DMS153 treated with DMSO at 0.1 percent for 48 hours (cell line): ENCODE results near the gene FCGR3A.
"Not testable (repeated sequence)": the region's sequence is repeated elsewhere in the genome, so short reads cannot be mapped to it uniquely, and the experiment has no call there.

ENCODE experiments used
- DNase-seq: peaks from one replicate; lab custom pipeline; 2025; ENCODE audit not compliant: unreplicated experiment; lab: John Stamatoyannopoulos, UW

Gene FCGR3A

GRCh38 chr1:161531986-161532643 is 17.5 kb downstream of the FCGR3A start:
- DNase-seq: no peak

- DNase-seq: peak; percentile 96
Observed at GRCh38 chr1:161530671-161531641, 18.7 kb downstream of the FCGR3A start.

- DNase-seq: peak; percentile 63
Observed at GRCh38 chr1:161530158-161530557, 19.5 kb downstream of the FCGR3A start.

DNA sequence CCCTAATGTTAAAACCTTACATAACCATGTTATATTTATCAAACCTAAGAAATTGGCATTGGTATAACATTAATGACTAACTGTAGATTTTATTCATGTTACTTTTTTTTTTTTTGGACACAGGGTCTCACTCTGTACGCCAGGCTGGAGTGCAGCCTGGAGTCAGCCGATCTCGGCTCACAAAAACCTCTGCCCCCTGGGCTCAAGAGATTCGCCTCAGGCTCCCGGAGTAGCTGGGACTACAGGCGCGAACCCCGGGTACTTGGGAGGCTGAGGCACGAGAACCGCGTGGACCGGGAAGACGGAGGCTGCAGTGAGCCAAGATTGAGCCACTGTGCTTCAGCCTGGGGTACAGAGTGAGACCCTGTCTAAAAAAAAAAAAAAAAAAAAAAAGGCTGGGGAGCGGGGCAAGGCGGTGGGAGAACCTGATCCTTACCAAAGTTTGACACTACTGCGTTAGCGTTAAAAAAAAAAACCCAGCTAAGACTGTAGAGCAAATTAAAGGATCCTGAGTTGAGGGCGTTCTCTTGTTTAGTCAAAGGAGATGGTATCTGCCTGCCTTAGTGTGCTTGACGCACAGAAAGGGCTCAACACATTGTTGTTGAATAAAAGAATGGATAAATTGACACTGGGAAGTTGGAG is 20.0 kb downstream of the FCGR3A start:
- not testable (repeated sequence) for DNase-seq

GRCh38 chr1:161528550-161528949 is 21.1 kb downstream of the FCGR3A start:
- DNase-seq: not testable (repeated sequence)

- not testable (repeated sequence) for DNase-seq
Observed at GRCh38 chr1:161525918-161526317, 23.7 kb downstream of the FCGR3A start.

- not testable (repeated sequence) for DNase-seq
Observed at GRCh38 chr1:161525321-161525720, 24.3 kb downstream of the FCGR3A start.

DNA sequence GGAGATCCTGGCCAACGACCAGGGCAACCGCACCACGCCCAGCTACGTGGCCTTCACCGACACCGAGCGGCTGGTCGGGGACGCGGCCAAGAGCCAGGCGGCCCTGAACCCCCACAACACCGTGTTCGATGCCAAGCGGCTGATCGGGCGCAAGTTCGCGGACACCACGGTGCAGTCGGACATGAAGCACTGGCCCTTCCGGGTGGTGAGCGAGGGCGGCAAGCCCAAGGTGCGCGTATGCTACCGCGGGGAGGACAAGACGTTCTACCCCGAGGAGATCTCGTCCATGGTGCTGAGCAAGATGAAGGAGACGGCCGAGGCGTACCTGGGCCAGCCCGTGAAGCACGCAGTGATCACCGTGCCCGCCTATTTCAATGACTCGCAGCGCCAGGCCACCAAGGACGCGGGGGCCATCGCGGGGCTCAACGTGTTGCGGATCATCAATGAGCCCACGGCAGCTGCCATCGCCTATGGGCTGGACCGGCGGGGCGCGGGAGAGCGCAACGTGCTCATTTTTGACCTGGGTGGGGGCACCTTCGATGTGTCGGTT is 24.8 kb downstream of the FCGR3A start:
- not testable (repeated sequence) for DNase-seq

- peak; percentile 69 for DNase-seq
Observed at GRCh38 chr1:161523817-161524741, 25.5 kb downstream of the FCGR3A start, which contains the start of gene HSPA6. Gene HSPA6, plus strand, starts transcription at chr1:161524540. Its CDS starts 119 bp downstream, at chr1:161524659.

DNA sequence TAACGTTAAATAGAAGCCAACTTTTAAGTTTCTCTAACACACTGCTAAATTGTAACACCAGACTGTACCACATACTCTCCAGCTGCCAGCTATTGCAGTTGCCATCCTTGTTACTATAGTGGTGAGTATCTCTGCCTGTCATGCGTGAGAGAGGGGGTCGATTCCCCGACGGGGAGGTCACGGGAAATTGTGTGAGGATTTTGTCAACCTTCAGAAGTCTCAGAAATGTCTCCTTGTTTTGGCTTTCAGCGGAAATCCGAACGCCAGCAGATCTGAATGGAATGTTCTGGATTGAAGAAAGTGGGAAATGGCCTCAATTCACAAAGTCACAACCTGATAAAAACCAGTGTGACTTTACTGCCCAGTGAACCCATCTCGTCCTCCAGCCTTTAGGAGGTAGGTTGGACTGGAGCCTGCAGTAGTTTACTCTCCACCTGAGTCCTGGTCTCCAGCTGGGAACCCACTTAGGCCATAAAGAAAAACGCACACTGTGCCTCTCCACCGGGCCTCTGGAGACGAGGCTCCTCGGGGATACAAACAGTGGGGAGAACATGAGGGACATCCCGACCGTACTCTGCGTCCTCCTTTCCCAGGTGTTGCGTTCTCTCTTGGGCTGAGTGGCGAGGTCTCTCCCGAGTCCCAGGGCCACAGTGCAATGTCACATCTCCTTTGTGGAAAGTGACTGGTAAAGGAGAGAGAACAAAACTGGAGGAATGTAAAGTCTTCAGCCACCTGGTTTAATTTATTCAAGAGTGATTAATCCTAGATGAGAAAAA is 26.4 kb downstream of the FCGR3A start:
- DNase-seq: not testable (repeated sequence)

- not testable (repeated sequence) for DNase-seq
Observed at GRCh38 chr1:161513953-161514352, 35.7 kb downstream of the FCGR3A start.

GRCh38 chr1:161513448-161513780 is 36.2 kb downstream of the FCGR3A start:
- DNase-seq: not testable (repeated sequence)

DNA sequence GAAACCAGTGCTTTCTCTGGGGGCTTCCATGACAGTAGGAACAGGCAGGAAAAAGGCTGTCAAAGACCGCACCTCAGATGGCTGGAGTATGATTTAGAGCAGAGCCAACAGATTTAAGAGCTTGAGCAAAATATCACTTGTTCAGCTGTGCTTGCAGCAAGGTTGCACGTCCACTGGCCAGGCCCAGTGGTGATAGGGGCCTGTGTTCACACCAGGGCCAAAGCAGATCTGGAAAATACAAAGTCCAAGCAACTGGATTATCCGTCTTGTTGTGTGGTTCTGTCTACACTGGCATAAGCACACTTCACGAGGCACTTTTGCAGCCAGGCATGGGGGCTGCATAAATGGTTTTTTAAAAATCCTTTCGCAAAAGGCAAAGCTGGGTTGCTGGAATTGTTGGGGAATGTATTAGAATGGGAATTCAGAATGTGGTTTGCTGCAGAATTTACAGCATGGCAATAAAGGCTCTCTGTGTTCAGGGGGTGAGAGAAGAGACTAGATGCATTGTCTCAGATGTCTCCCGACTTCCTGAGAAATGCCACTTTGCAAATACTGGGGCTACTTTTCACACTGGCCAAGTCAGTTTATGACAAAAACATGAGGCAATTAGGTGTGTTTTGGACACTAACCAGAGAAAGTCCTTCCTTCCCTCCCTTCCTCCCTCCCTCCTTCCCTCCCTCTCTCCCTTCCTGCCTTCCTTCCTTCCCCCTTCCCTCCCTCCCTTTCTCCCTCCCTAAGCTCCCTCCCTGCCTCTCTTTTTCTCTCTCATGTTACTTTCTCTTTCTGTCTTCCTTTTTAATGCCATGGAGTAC is 36.8 kb downstream of the FCGR3A start:
- not testable (repeated sequence) for DNase-seq

GRCh38 chr1:161511756-161512060 is 37.9 kb downstream of the FCGR3A start:
- no peak for DNase-seq

DNA sequence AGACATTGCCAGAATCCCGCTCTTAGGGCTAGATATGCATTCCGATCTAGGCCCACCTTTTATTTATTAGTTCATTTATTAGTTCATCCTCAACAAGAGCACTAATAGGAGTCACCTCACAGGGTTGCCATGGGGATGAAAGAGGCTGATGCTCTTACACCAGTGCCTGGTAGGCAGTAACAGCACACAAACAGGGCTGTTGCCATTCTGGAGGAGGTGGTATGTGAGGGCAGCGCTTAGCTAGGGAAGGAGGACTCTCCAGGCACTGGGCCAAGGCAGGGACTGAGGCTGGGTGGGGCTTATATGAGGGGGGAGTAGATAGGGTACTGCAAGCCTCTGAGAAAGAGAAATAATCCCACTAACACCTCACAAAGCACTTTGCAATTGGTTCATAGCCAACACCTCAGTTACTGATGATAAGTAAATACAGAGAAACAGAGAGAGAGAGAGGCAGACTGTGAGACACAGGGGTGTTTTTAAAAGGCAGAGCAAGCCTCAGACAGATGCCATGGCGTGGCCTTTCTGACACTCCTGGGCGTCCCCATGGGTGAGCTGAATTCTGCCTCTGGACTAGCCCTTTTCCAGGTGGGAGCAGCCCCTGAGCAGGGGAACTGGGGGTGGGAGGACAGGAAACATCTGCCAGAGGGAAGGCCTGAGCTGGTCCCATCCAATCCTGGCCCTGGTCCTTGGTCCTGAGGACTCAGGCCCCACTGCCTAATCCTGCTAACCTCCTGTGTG is 38.4 kb downstream of the FCGR3A start:
- peak; percentile 92 for DNase-seq

GRCh38 chr1:161510477-161510876 is 39.1 kb downstream of the FCGR3A start:
- DNase-seq: no peak

- DNase-seq: peak; percentile 68
Observed at GRCh38 chr1:161506336-161507223, 43.0 kb downstream of the FCGR3A start.
